ENCODE data around the gene SYT10. TPM values are rescaled to one million over a fixed set of nuclear protein-coding genes. Genes with fewer than 3 reads are reported as not detected.
"Not testable (repeated sequence)": the region's sequence is repeated elsewhere in the genome, so short reads cannot be mapped to it uniquely, and the experiment has no call there.

Gene SYT10
- polyA plus RNA-seq (ENCODE audit: insufficient read length in 3 of 3), result 1 to 10 TPM in 1 of 3 donors, under 1 TPM in 2; 0.20 to 1.2 (median 0.50) TPM

GRCh38 chr12:33439587-33440011, at the start of gene SYT10:
Gene SYT10, minus strand, starts transcription at chr12:33439819. Its CDS starts 297 bp downstream, at chr12:33439522.
- DNase-seq (ENCODE audit: low read depth in 3 of 3, low spot score in 2 of 3), result peak in 1 of 3 donors; percentile 31

GRCh38 chr12:33488036-33488435, 48.4 kb upstream of the SYT10 start:
- DNase-seq (ENCODE audit: low read depth in 3 of 3, low spot score in 2 of 3), result no peak

GRCh38 chr12:33486058-33486457, 46.4 kb upstream of the SYT10 start:
- no peak for DNase-seq (ENCODE audit: low read depth in 3 of 3, low spot score in 2 of 3)

GRCh38 chr12:33484161-33484560, 44.5 kb upstream of the SYT10 start:
- no peak for DNase-seq (ENCODE audit: low read depth in 3 of 3, low spot score in 2 of 3)

- DNase-seq (ENCODE audit: low read depth in 3 of 3, low spot score in 2 of 3), result no peak
These were observed 40.7 kb upstream of the SYT10 start for GRCh38 chr12:33480366-33480765.

GRCh38 chr12:33476058-33476457, 36.4 kb upstream of the SYT10 start:
- DNase-seq (ENCODE audit: low read depth in 3 of 3, low spot score in 2 of 3), result no peak

- no peak for DNase-seq (ENCODE audit: low read depth in 3 of 3, low spot score in 2 of 3)
These were observed 32.7 kb upstream of the SYT10 start for GRCh38 chr12:33472299-33472698.

GRCh38 chr12:33455096-33455495, 15.5 kb upstream of the SYT10 start:
- DNase-seq (ENCODE audit: low read depth in 3 of 3, low spot score in 2 of 3), result no peak

GRCh38 chr12:33450480-33450879, 10.9 kb upstream of the SYT10 start:
- no peak for DNase-seq (ENCODE audit: low read depth in 3 of 3, low spot score in 2 of 3)

GRCh38 chr12:33440477-33440876, 858 bp upstream of the SYT10 start:
- no peak for DNase-seq (ENCODE audit: low read depth in 3 of 3, low spot score in 2 of 3)

GRCh38 chr12:33438851-33439586, 600 bp downstream of the SYT10 start:
- no peak for DNase-seq (ENCODE audit: low read depth in 3 of 3, low spot score in 2 of 3)

- no peak for DNase-seq (ENCODE audit: low read depth in 3 of 3, low spot score in 2 of 3)
These were observed 1.4 kb downstream of the SYT10 start for GRCh38 chr12:33438025-33438772.

GRCh38 chr12:33437598-33437997, 2.0 kb downstream of the SYT10 start:
- no peak for DNase-seq (ENCODE audit: low read depth in 3 of 3, low spot score in 2 of 3)

- DNase-seq (ENCODE audit: low read depth in 3 of 3, low spot score in 2 of 3), result no peak
These were observed 6.6 kb downstream of the SYT10 start for GRCh38 chr12:33432992-33433391.

- DNase-seq (ENCODE audit: low read depth in 3 of 3, low spot score in 2 of 3), result no peak
These were observed 8.0 kb downstream of the SYT10 start for GRCh38 chr12:33431648-33432047.

- no peak for DNase-seq (ENCODE audit: low read depth in 3 of 3, low spot score in 2 of 3)
These were observed 10.2 kb downstream of the SYT10 start for GRCh38 chr12:33429468-33429867.

GRCh38 chr12:33427071-33427470, 12.5 kb downstream of the SYT10 start:
- DNase-seq (ENCODE audit: low read depth in 3 of 3, low spot score in 2 of 3), result no peak

GRCh38 chr12:33423706-33424105, 15.9 kb downstream of the SYT10 start:
- no peak for DNase-seq (ENCODE audit: low read depth in 3 of 3, low spot score in 2 of 3)

- DNase-seq (ENCODE audit: low read depth in 3 of 3, low spot score in 2 of 3), result not testable (repeated sequence)
These were observed 27.2 kb downstream of the SYT10 start for GRCh38 chr12:33412410-33412809.

GRCh38 chr12:33383503-33383902, 56.1 kb downstream of the SYT10 start:
- DNase-seq (ENCODE audit: low read depth in 3 of 3, low spot score in 2 of 3), result no peak

- DNase-seq (ENCODE audit: low read depth in 3 of 3, low spot score in 2 of 3), result no peak
These were observed 63.5 kb downstream of the SYT10 start for GRCh38 chr12:33376153-33376552.

GRCh38 chr12:33370318-33370717, 69.3 kb downstream of the SYT10 start:
- DNase-seq (ENCODE audit: low read depth in 3 of 3, low spot score in 2 of 3), result no peak

All from right renal cortex interstitium (tissue), 3 donors.